ENCODE data around the gene OXNAD1. TPM values are rescaled to one million over a fixed set of nuclear protein-coding genes. Genes with fewer than 3 reads are reported as not detected.
A peak's percentile ranks its signal among the peaks of the same experiment; 100 is the strongest.

The OXNAD1 gene
- total and polyA plus RNA-seq, 2 of the 13 experiments (the other 11 are each of a cell fraction or from before 2014, with no cell fraction given), result 9.9 to 18.8 TPM

DNA sequence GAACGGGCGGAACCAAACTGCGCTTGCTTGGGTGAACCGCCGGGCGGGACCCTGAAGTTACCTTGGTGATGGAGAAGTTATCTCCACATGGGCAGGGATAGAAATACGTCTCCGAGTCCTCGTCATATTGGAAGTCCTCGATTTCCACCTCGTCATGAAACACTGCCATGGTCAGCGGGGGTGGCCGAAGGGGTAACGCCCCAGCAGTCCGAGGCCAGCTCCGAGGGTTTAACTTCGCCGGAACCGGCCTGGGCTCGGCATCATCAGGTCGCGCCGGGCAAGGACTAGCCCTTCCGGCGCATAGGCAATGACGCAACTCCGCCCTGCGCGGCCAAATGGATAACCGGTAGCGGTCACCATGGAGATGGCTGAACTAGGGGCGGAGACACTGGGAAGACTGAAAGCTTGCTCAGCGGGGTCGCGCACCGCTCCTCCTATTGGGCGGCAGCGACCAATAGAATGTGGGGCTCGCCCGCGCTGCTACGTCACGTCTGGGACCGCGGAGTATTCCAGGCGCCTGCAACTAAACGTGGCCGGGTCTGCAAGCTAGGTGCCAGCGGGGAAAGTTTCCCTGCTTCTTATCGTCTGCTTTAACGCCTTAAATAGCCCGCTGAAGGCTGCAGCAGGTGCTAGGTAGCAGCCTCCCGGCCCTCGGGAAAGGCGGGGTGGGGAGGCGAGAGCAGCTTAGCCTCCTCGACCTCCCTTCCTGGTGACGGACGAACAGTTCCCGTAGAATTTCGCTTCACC is at the start of gene OXNAD1, which contains the start of gene DPH3 (continued):
- TF ChIP-seq, protein P1, sequence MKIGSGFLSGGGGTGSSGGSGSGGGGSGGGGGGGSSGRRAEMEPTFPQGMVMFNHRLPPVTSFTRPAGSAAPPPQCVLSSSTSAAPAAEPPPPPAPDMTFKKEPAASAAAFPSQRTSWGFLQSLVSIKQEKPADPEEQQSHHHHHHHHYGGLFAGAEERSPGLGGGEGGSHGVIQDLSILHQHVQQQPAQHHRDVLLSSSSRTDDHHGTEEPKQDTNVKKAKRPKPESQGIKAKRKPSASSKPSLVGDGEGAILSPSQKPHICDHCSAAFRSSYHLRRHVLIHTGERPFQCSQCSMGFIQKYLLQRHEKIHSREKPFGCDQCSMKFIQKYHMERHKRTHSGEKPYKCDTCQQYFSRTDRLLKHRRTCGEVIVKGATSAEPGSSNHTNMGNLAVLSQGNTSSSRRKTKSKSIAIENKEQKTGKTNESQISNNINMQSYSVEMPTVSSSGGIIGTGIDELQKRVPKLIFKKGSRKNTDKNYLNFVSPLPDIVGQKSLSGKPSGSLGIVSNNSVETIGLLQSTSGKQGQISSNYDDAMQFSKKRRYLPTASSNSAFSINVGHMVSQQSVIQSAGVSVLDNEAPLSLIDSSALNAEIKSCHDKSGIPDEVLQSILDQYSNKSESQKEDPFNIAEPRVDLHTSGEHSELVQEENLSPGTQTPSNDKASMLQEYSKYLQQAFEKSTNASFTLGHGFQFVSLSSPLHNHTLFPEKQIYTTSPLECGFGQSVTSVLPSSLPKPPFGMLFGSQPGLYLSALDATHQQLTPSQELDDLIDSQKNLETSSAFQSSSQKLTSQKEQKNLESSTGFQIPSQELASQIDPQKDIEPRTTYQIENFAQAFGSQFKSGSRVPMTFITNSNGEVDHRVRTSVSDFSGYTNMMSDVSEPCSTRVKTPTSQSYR (CRISPR knock-in tag; IDR thresholded peaks at IDR 0.05; ENCODE audit: borderline replicate concordance), result no peak
- TF ChIP-seq, protein P2, sequence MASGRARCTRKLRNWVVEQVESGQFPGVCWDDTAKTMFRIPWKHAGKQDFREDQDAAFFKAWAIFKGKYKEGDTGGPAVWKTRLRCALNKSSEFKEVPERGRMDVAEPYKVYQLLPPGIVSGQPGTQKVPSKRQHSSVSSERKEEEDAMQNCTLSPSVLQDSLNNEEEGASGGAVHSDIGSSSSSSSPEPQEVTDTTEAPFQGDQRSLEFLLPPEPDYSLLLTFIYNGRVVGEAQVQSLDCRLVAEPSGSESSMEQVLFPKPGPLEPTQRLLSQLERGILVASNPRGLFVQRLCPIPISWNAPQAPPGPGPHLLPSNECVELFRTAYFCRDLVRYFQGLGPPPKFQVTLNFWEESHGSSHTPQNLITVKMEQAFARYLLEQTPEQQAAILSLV (CRISPR knock-in tag; IDR thresholded peaks at IDR 0.05; ENCODE audit: borderline replicate concordance), result 0 out of 2 replicates have a peak, but pooled peaks have one; percentile 25
- TF ChIP-seq ZFAT (CRISPR knock-in tag; conservative IDR thresholded peaks at IDR 0.05), result no peak
- no peak for TF ChIP-seq ZNF678 (CRISPR knock-in tag; IDR thresholded peaks at IDR 0.05)
- TF ChIP-seq ZNF644 (CRISPR knock-in tag; IDR thresholded peaks at IDR 0.05; ENCODE audit: low read depth), result no peak
- TF ChIP-seq, protein P3, sequence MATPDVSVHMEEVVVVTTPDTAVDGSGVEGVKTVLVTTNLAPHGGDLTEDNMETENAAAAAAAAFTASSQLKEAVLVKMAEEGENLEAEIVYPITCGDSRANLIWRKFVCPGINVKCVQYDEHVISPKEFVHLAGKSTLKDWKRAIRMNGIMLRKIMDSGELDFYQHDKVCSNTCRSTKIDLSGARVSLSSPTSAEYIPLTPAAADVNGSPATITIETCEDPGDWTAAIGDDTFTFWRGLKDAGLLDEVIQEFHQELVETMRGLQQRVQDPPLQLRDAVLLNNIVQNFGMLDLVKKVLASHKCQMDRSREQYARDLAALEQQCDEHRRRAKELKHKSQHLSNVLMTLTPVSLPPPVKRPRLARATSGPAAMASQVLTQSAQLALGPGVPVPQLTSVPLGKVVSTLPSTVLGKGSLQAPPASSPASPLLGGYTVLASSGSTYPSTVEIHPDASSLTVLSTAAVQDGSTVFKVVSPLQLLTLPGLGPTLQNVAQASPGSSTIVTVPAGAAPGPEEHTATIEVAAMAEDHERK (CRISPR knock-in tag; IDR thresholded peaks at IDR 0.05; ENCODE audit: low read depth), result peak; percentile 65
- TF ChIP-seq, protein P4, sequence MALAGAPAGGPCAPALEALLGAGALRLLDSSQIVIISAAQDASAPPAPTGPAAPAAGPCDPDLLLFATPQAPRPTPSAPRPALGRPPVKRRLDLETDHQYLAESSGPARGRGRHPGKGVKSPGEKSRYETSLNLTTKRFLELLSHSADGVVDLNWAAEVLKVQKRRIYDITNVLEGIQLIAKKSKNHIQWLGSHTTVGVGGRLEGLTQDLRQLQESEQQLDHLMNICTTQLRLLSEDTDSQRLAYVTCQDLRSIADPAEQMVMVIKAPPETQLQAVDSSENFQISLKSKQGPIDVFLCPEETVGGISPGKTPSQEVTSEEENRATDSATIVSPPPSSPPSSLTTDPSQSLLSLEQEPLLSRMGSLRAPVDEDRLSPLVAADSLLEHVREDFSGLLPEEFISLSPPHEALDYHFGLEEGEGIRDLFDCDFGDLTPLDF (CRISPR knock-in tag; IDR thresholded peaks at IDR 0.05), result peak; percentile 64
- TF ChIP-seq ZKSCAN1 (IDR thresholded peaks at IDR 0.05; ENCODE audit: low read length), result peak; percentile 43; the same call in 1 of the 2 replicates
- 0 out of 2 replicates have a peak, but pooled peaks have one; percentile 69 for TF ChIP-seq ARHGAP35 (CRISPR knock-in tag; IDR thresholded peaks at IDR 0.05; ENCODE audit: borderline replicate concordance)
- peak; percentile 58; the same call in 1 of the 2 replicates for TF ChIP-seq ZSCAN21 (CRISPR knock-in tag; IDR thresholded peaks at IDR 0.05; ENCODE audit: borderline replicate concordance)
- TF ChIP-seq ZC3H4 (CRISPR knock-in tag; IDR thresholded peaks at IDR 0.05; ENCODE audit: borderline replicate concordance), result peak; percentile 71; the same call in 1 of the 2 replicates
- TF ChIP-seq, protein P5, sequence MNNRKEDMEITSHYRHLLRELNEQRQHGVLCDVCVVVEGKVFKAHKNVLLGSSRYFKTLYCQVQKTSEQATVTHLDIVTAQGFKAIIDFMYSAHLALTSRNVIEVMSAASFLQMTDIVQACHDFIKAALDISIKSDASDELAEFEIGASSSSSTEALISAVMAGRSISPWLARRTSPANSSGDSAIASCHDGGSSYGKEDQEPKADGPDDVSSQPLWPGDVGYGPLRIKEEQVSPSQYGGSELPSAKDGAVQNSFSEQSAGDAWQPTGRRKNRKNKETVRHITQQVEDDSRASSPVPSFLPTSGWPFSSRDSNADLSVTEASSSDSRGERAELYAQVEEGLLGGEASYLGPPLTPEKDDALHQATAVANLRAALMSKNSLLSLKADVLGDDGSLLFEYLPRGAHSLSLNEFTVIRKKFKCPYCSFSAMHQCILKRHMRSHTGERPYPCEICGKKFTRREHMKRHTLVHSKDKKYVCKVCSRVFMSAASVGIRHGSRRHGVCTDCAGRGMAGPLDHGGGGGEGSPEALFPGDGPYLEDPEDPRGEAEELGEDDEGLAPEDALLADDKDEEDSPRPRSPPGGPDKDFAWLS (CRISPR knock-in tag; IDR thresholded peaks at IDR 0.05; ENCODE audit: borderline replicate concordance), result no peak
- 0 out of 2 replicates have a peak, but pooled peaks have one; percentile 62 for TF ChIP-seq MIER3 (CRISPR knock-in tag; IDR thresholded peaks at IDR 0.05; ENCODE audit: borderline replicate concordance)
- TF ChIP-seq TCF12 (IDR thresholded peaks at IDR 0.05), result no peak
- no peak for TF ChIP-seq TCF12 (CRISPR knock-in tag; IDR thresholded peaks at IDR 0.05)
- TF ChIP-seq MTF1 (CRISPR knock-in tag; IDR thresholded peaks at IDR 0.05), result no peak
- TF ChIP-seq ZNF709 (CRISPR knock-in tag; IDR thresholded peaks at IDR 0.05), result 0 out of 2 replicates have a peak, but pooled peaks have one; percentile 31
- no peak for TF ChIP-seq MTF2 (CRISPR knock-in tag; IDR thresholded peaks at IDR 0.05; ENCODE audit: borderline replicate concordance)
- TF ChIP-seq ZNF350 (CRISPR knock-in tag; IDR thresholded peaks at IDR 0.05; ENCODE audit: borderline replicate concordance, low read depth), result peak; percentile 94
- TF ChIP-seq, protein P6, sequence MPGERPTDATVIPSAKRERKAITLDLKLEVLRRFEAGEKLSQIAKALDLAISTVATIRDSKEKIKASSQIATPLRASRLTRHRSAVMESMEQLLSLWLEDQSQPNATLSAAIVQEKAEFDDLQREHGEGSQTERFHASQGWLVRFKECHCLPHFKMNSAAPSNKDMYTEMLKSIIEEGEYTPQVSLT (CRISPR knock-in tag; IDR thresholded peaks at IDR 0.05; ENCODE audit: borderline replicate concordance, low read depth), result no peak

Measured in HepG2 (cell line).